Stomach smooth muscle (tissue), 2 donors: ENCODE results near the gene EGFLAM.

Experiments used
- H3K27ac ChIP-seq: one replicate; pipeline ENCODE4 v1.7.0; 2013; ENCODE audit warnings: mild to moderate bottlenecking, low read length, inconsistent platforms
- H3K27me3 ChIP-seq, 2 donors: one replicate each; pipeline ENCODE4 v1.7.0; 2013; ENCODE audit warnings: low read length in 2 of 2; ENCODE audit not compliant: insufficient read depth in 2 of 2, control insufficient read depth in 1 of 2
- H3K36me3 ChIP-seq, 2 donors: one replicate each; pipeline ENCODE4 v1.7.0; 2013; ENCODE audit warnings: low read length in 2 of 2; ENCODE audit not compliant: control insufficient read depth in 2 of 2, insufficient read depth in 2 of 2
- H3K4me1 ChIP-seq: one replicate; pipeline ENCODE4 v1.7.0; 2013; ENCODE audit warnings: low read length; ENCODE audit not compliant: control insufficient read depth, insufficient read depth
- H3K4me3 ChIP-seq, 2 donors: one replicate each; pipeline ENCODE4 v1.7.0; 2013; ENCODE audit warnings: low read length in 2 of 2
- H3K9ac ChIP-seq, 2 donors: one replicate each; pipeline ENCODE4 v1.7.0; 2013; ENCODE audit warnings: low read length in 2 of 2, mild to moderate bottlenecking in 1 of 2
- H3K9me3 ChIP-seq, 2 donors: one replicate each; pipeline ENCODE4 v1.7.0; 2013; ENCODE audit warnings: low read length in 2 of 2; ENCODE audit not compliant: control insufficient read depth in 2 of 2
- donor health status: healthy.
- donor health status: Pancreatic carcinoma.

EGFLAM gene

GRCh38 chr5:38446029-38446522, 187.7 kb downstream of the EGFLAM start:
- H3K9me3 ChIP-seq: no peaks in the 10 kb centered on the region
- H3K36me3 ChIP-seq: no peaks in the 10 kb centered on the region
- peaks cover 0 to 3% of the 10 kb centered on the region in 2 donors for H3K27me3 ChIP-seq
- no peak overlapping the region for H3K9ac ChIP-seq
- H3K27ac ChIP-seq: no peak overlapping the region
- H3K4me3 ChIP-seq: peak overlapping the region in 1 of 2 donors; percentile 29
- H3K4me1 ChIP-seq: peaks cover 8% of the 10 kb centered on the region

- Histone ChIP-seq H3K9me3 (no peaks in the 10 kb centered on the region), H3K4me3 (no peak overlapping the region), H3K27me3 (peaks cover 0 to 3% of the 10 kb centered on the region in 2 donors), H3K4me1 (peaks cover 10% of the 10 kb centered on the region), H3K27ac (no peak overlapping the region), H3K9ac (no peak overlapping the region), H3K36me3 (no peaks in the 10 kb centered on the region)
These were observed 188.7 kb downstream of the EGFLAM start for GRCh38 chr5:38447056-38447455.

GRCh38 chr5:38447786-38448185, 189.4 kb downstream of the EGFLAM start:
- Histone ChIP-seq H3K9me3 (no peaks in the 10 kb centered on the region), H3K27me3 (peaks cover 0 to 3% of the 10 kb centered on the region in 2 donors), H3K4me3 (no peak overlapping the region), H3K9ac (no peak overlapping the region), H3K27ac (peak overlapping the region; percentile 18), H3K4me1 (peaks cover 10% of the 10 kb centered on the region), H3K36me3 (no peaks in the 10 kb centered on the region)

- no peak overlapping the region for H3K27ac ChIP-seq
These were observed 190.4 kb downstream of the EGFLAM start for GRCh38 chr5:38448568-38449350.

GRCh38 chr5:38450627-38451026, 192.3 kb downstream of the EGFLAM start:
- Histone ChIP-seq H3K27ac (no peak overlapping the region), H3K4me3 (no peak overlapping the region), H3K36me3 (no peaks in the 10 kb centered on the region), H3K9ac (no peak overlapping the region), H3K9me3 (no peaks in the 10 kb centered on the region), H3K27me3 (peaks cover 0 to 3% of the 10 kb centered on the region in 2 donors), H3K4me1 (peaks cover 6% of the 10 kb centered on the region)

More at GRCh38 chr5:38448568-38449350, 190.4 kb downstream of the EGFLAM start:
- Histone ChIP-seq H3K36me3 (no peaks in the 10 kb centered on the region), H3K4me3 (no peak overlapping the region), H3K4me1 (peaks cover 10% of the 10 kb centered on the region), H3K27me3 (peaks cover 0 to 3% of the 10 kb centered on the region in 2 donors), H3K9ac (no peak overlapping the region), H3K9me3 (no peaks in the 10 kb centered on the region)

- Histone ChIP-seq H3K4me1 (peaks cover 6% of the 10 kb centered on the region), H3K27ac (no peak overlapping the region), H3K9ac (no peak overlapping the region), H3K9me3 (no peaks in the 10 kb centered on the region), H3K27me3 (peaks cover 0 to 3% of the 10 kb centered on the region in 2 donors), H3K36me3 (no peaks in the 10 kb centered on the region), H3K4me3 (no peak overlapping the region)
These were observed 192.8 kb downstream of the EGFLAM start for GRCh38 chr5:38451074-38451725.

GRCh38 chr5:38452201-38452600, 193.8 kb downstream of the EGFLAM start:
- Histone ChIP-seq H3K4me3 (no peak overlapping the region), H3K9me3 (no peaks in the 10 kb centered on the region), H3K27ac (no peak overlapping the region), H3K4me1 (peaks cover 6% of the 10 kb centered on the region), H3K9ac (no peak overlapping the region), H3K27me3 (peaks cover 0 to 3% of the 10 kb centered on the region in 2 donors), H3K36me3 (no peaks in the 10 kb centered on the region)

GRCh38 chr5:38453506-38453905, 195.1 kb downstream of the EGFLAM start:
- peaks cover 0 to 3% of the 10 kb centered on the region in 2 donors for H3K27me3 ChIP-seq
- H3K4me3 ChIP-seq: no peak overlapping the region
- H3K9ac ChIP-seq: no peak overlapping the region
- no peak overlapping the region for H3K27ac ChIP-seq
- peaks cover 3% of the 10 kb centered on the region for H3K4me1 ChIP-seq
- no peaks in the 10 kb centered on the region for H3K9me3 ChIP-seq
- no peaks in the 10 kb centered on the region for H3K36me3 ChIP-seq

- H3K9ac ChIP-seq: no peak overlapping the region
- H3K36me3 ChIP-seq: no peaks in the 10 kb centered on the region
- H3K4me3 ChIP-seq: no peak overlapping the region
- no peak overlapping the region for H3K27ac ChIP-seq
- no peaks in the 10 kb centered on the region for H3K9me3 ChIP-seq
- H3K4me1 ChIP-seq: peaks cover 3% of the 10 kb centered on the region
- peaks cover 0 to 3% of the 10 kb centered on the region in 2 donors for H3K27me3 ChIP-seq
These were observed 195.6 kb downstream of the EGFLAM start for GRCh38 chr5:38453921-38454320.

GRCh38 chr5:38455796-38456330, 197.5 kb downstream of the EGFLAM start:
- Histone ChIP-seq H3K27me3 (no peaks in the 10 kb centered on the region), H3K27ac (no peak overlapping the region), H3K9me3 (no peaks in the 10 kb centered on the region), H3K9ac (no peak overlapping the region), H3K4me1 (peaks cover 3% of the 10 kb centered on the region), H3K4me3 (no peak overlapping the region), H3K36me3 (no peaks in the 10 kb centered on the region)
